HCT116 (cell line): Measurements from ENCODE around the gene SCN8A. TPM values are rescaled to one million over a fixed set of nuclear protein-coding genes. Genes with fewer than 3 reads are reported as not detected.

Experiments used
- ATAC-seq: fragments of 200-7000 bp; cut with Tn5 transposase; 2 replicates; pipeline ENCODE4 v1.9.1; 2020; ENCODE audit warnings: mild to moderate bottlenecking, moderate library complexity
- BruUV-seq: library from RNA; stranded (reverse); fragments of 400-500 nt; replicated peaks from 2 replicates; lab custom pipeline; 2021; lab: Mats Ljungman, UMichigan
- CTCF ChIA-PET: fragments of 300-600 bp; sonication (Branson Sonifier 250); formaldehyde crosslinking; loops from one replicate; lab custom pipeline; 2021; ENCODE audit warnings: antibody characterized with exemption; lab: Charles Lee
- POLR2A ChIA-PET: fragments of 300-600, 350-600 bp; sonication (Branson Sonifier 250); formaldehyde crosslinking; loops from one replicate; lab custom pipeline; 2021; ENCODE audit warnings: antibody characterized with exemption; lab: Charles Lee
- RAD21 ChIA-PET, 2 experiments: fragments of 300-600 bp; sonication (Branson Sonifier 250); formaldehyde crosslinking; loops; one replicate each; lab custom pipeline; 2023; ENCODE audit warnings: low total read pairs in 2 of 2; ENCODE audit not compliant: uncharacterized antibody in 2 of 2, unreplicated experiment in 2 of 2, low non-redundant PET in 1 of 2; lab: Charles Lee
- DNase-seq: peaks from one replicate; pipeline ENCODE4 v3.0.0-alpha.2; 2010; ENCODE audit warnings: low read depth, low spot score
- H2AFZ ChIP-seq: fragments of 200-600 bp; shearing (Covaris generic), sonication (generic); 2 replicates; pipeline ENCODE4 v1.6.1; 2017; ENCODE audit warnings: low read depth, mixed run types, mixed read lengths, antibody characterized with exemption, low read length; ENCODE audit not compliant: poor library complexity, severe bottlenecking
- H3K27ac ChIP-seq: 2 replicates; pipeline ENCODE4 v1.5.1; 2012; ENCODE audit warnings: low read depth, low read length
- H3K27me3 ChIP-seq: fragments of 200-600 bp; sonication (generic); 2 replicates; pipeline ENCODE4 v1.6.1; 2016; ENCODE audit warnings: mixed run types, low read length, mixed read lengths; ENCODE audit not compliant: insufficient read depth
- H3K36me3 ChIP-seq, 2 experiments: fragments of 200-500 bp in 1 of 2; fragments of 200-600 bp in 1 of 2; sonication (Bioruptor generic) in 1 of 2; sonication (generic) in 1 of 2; 2 replicates each; pipeline versions ENCODE4 v1.5.1 to v1.6.1; 2014 to 2016; ENCODE audit warnings: low read length in 2 of 2, inconsistent platforms in 1 of 2, mixed read lengths in 1 of 2, mixed run types in 1 of 2; ENCODE audit not compliant: insufficient read depth in 2 of 2, control insufficient read depth in 1 of 2
- H3K4me1 ChIP-seq, 2 experiments: fragments of 200-600 bp in 1 of 2; sonication (generic) in 1 of 2; 2 replicates each; pipeline versions ENCODE4 v1.5.1 to v1.6.1; 2012 to 2017; ENCODE audit warnings: low read length in 2 of 2, inconsistent platforms in 1 of 2, mild to moderate bottlenecking in 1 of 2, mixed read lengths in 1 of 2, mixed run types in 1 of 2, moderate library complexity in 1 of 2; ENCODE audit not compliant: insufficient read depth in 2 of 2, control insufficient read depth in 1 of 2
- H3K4me2 ChIP-seq: fragments of 200-600 bp; sonication (generic); 2 replicates; pipeline ENCODE4 v1.6.1; 2017; ENCODE audit warnings: mixed run types, low read length, mixed read lengths
- H3K4me3 ChIP-seq, 2 experiments: fragments of 200-600 bp in 1 of 2; sonication (generic) in 1 of 2; replicated peaks in 1 of 2; 2 replicates each; pipeline ENCODE4 v1.5.1; 2011 to 2016; ENCODE audit warnings: low read length in 2 of 2, control low read depth in 1 of 2, low read depth in 1 of 2, mild to moderate bottlenecking in 1 of 2, mixed read lengths in 1 of 2, mixed run types in 1 of 2
- H3K79me2 ChIP-seq: fragments of 200-600 bp; sonication (generic); 2 replicates; pipeline ENCODE4 v1.6.1; 2017; ENCODE audit warnings: mild to moderate bottlenecking, mixed run types, low read length, moderate library complexity, mixed read lengths; ENCODE audit not compliant: insufficient read depth
- H3K9ac ChIP-seq: fragments of 200-600 bp; sonication (generic); 2 replicates; pipeline ENCODE4 v1.6.1; 2016; ENCODE audit warnings: low read length, mixed read lengths
- H3K9me2 ChIP-seq: fragments of 200-600 bp; sonication (generic), shearing (Covaris generic); 2 replicates; pipeline ENCODE4 v1.6.1; 2017; ENCODE audit warnings: mixed run types, mild to moderate bottlenecking, moderate library complexity; ENCODE audit not compliant: insufficient read depth
- H3K9me3 ChIP-seq, 2 experiments: fragments of 200-500 bp in 1 of 2; fragments of 200-600 bp in 1 of 2; sonication (Bioruptor generic) in 1 of 2; sonication (generic) in 1 of 2; 2 replicates each; pipeline ENCODE4 v1.6.1; 2014 to 2017; ENCODE audit warnings: low read length in 2 of 2, mixed read lengths in 2 of 2, inconsistent platforms in 1 of 2, low read depth in 1 of 2, mild to moderate bottlenecking in 1 of 2, mixed run types in 1 of 2, moderate library complexity in 1 of 2; ENCODE audit not compliant: control insufficient read depth in 1 of 2, insufficient read depth in 1 of 2
- H4K20me1 ChIP-seq: fragments of 200-600 bp; sonication (generic), shearing (Covaris generic); 2 replicates; pipeline ENCODE4 v1.6.1; 2017; ENCODE audit warnings: mixed run types, mild to moderate bottlenecking, moderate library complexity; ENCODE audit not compliant: insufficient read depth
- POLR2A ChIP-seq: IDR thresholded peaks from 2 replicates; pipeline ENCODE4 v1.7.0; 2011; ENCODE audit warnings: borderline replicate concordance; ENCODE audit not compliant: insufficient read depth, insufficient read length; ENCODE audit errors: extremely low read depth
- SRF ChIP-seq: IDR thresholded peaks from 2 replicates; pipeline ENCODE4 v1.6.1; 2012; ENCODE audit warnings: low read depth
- intact Hi-C: fragments of 100-400 bp; cut with micrococcal nuclease; formaldehyde crosslinking; loops from 2 replicates; pipeline ENCODE4 v1.10.0; 2022
- total RNA-seq: library from RNA; stranded (reverse); gene quantifications from one replicate; pipeline ENCODE4 v1.2.1, GENCODE V29; 2021; ENCODE audit not compliant: unreplicated experiment
- TF ChIP-seq, protein P1 (sequence below): IDR thresholded peaks from 2 replicates; pipeline ENCODE4 v1.6.1; 2011; ENCODE audit warnings: mild to moderate bottlenecking, low read length, moderate library complexity; ENCODE audit not compliant: insufficient replicate concordance; ENCODE audit errors: extremely low read depth
- TF ChIP-seq, protein P2 (sequence below): IDR thresholded peaks from 2 replicates; pipeline ENCODE4 v1.6.1; 2012; ENCODE audit warnings: low read depth

Gene SCN8A
- total RNA-seq, 1 experiment from 2014 or later = 7.1 TPM

DNA sequence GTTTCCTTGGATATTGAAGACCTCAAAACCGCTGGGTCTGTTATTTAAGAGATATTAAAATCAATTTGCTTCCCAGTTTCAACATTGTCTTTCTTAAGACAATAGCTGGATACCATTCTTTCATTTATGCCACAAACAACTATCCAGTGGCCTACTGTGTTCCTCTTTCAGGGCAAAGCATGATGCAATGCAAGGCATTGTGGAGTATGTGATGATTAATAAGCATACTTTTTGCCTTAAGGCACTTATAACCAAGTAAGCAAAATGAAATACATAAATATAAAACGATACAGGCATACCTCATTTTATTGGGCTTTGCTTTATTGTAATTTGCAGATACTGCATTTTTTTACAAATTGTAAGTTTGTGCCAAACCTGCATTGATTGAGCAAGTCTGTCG is 45.5 kb downstream of the SCN8A start:
- H3K9ac ChIP-seq = no peak overlapping the region
- CTCF ChIA-PET = no interaction called here
- TF ChIP-seq, protein P1, sequence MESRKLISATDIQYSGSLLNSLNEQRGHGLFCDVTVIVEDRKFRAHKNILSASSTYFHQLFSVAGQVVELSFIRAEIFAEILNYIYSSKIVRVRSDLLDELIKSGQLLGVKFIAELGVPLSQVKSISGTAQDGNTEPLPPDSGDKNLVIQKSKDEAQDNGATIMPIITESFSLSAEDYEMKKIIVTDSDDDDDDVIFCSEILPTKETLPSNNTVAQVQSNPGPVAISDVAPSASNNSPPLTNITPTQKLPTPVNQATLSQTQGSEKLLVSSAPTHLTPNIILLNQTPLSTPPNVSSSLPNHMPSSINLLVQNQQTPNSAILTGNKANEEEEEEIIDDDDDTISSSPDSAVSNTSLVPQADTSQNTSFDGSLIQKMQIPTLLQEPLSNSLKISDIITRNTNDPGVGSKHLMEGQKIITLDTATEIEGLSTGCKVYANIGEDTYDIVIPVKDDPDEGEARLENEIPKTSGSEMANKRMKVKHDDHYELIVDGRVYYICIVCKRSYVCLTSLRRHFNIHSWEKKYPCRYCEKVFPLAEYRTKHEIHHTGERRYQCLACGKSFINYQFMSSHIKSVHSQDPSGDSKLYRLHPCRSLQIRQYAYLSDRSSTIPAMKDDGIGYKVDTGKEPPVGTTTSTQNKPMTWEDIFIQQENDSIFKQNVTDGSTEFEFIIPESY = no peak
- TF ChIP-seq POLR2A (no peak), SRF (no peak)
- TF ChIP-seq, protein P2, sequence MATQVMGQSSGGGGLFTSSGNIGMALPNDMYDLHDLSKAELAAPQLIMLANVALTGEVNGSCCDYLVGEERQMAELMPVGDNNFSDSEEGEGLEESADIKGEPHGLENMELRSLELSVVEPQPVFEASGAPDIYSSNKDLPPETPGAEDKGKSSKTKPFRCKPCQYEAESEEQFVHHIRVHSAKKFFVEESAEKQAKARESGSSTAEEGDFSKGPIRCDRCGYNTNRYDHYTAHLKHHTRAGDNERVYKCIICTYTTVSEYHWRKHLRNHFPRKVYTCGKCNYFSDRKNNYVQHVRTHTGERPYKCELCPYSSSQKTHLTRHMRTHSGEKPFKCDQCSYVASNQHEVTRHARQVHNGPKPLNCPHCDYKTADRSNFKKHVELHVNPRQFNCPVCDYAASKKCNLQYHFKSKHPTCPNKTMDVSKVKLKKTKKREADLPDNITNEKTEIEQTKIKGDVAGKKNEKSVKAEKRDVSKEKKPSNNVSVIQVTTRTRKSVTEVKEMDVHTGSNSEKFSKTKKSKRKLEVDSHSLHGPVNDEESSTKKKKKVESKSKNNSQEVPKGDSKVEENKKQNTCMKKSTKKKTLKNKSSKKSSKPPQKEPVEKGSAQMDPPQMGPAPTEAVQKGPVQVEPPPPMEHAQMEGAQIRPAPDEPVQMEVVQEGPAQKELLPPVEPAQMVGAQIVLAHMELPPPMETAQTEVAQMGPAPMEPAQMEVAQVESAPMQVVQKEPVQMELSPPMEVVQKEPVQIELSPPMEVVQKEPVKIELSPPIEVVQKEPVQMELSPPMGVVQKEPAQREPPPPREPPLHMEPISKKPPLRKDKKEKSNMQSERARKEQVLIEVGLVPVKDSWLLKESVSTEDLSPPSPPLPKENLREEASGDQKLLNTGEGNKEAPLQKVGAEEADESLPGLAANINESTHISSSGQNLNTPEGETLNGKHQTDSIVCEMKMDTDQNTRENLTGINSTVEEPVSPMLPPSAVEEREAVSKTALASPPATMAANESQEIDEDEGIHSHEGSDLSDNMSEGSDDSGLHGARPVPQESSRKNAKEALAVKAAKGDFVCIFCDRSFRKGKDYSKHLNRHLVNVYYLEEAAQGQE = no peak
- TF ChIP-seq, all 23 proteins: peak for 0
- no peak for DNase-seq
- Histone ChIP-seq H3K9me3 (peaks cover 0 to 4% of the 10 kb centered on the region in 2 experiments; a peak in 2 of 4 replicates), H3K4me2 (no peak overlapping the region), H3K27ac (no peak overlapping the region), H3K9me2 (no peaks in the 10 kb centered on the region), H3K36me3 (no peaks in the 10 kb centered on the region), H4K20me1 (no peaks in the 10 kb centered on the region), H3K4me3 (no peak overlapping the region), H3K79me2 (no peaks in the 10 kb centered on the region), H3K27me3 (no peaks in the 10 kb centered on the region), H2AFZ (no peak overlapping the region), H3K4me1 (peaks cover 8% of the 10 kb centered on the region in 2 experiments)
- BruUV-seq = no TSS peak
- intact Hi-C loops = no loop called here
- no peak for ATAC-seq
- RAD21 ChIA-PET = no interaction called here
- POLR2A ChIA-PET = no interaction called here
